Medulla oblongata (tissue), 1 donor: ENCODE data around the gene KCNIP1.
"Not testable (repeated sequence)": the region's sequence is repeated elsewhere in the genome, so short reads cannot be mapped to it uniquely, and the experiment has no call there.

Source experiments
- DNase-seq: peaks from one replicate; pipeline ENCODE4 v3.0.0-alpha.2; 2015; ENCODE audit errors: extremely low spot score

The KCNIP1 gene

GRCh38 chr5:170749911-170750431 lies 246.2 kb downstream of the KCNIP1 start:
- DNase-seq, result no peak

- no peak for DNase-seq
These were observed 247.0 kb downstream of the KCNIP1 start for GRCh38 chr5:170750791-170751190.

- DNase-seq, result no peak
These were observed 247.8 kb downstream of the KCNIP1 start for GRCh38 chr5:170751631-170752030.

- no peak for DNase-seq
These were observed 248.7 kb downstream of the KCNIP1 start for GRCh38 chr5:170752257-170753215.

GRCh38 chr5:170753311-170753710 lies 249.5 kb downstream of the KCNIP1 start:
- DNase-seq, result no peak

GRCh38 chr5:170754508-170754907 lies 250.7 kb downstream of the KCNIP1 start:
- DNase-seq, result not testable (repeated sequence)

GRCh38 chr5:170755679-170756456 lies 252.0 kb downstream of the KCNIP1 start:
- no peak for DNase-seq

GRCh38 chr5:170756691-170757090 lies 252.9 kb downstream of the KCNIP1 start:
- DNase-seq, result no peak

GRCh38 chr5:170757182-170757601 lies 253.4 kb downstream of the KCNIP1 start:
- DNase-seq, result no peak

GRCh38 chr5:170757669-170758068 lies 253.8 kb downstream of the KCNIP1 start:
- DNase-seq, result no peak

- no peak for DNase-seq
These were observed 254.7 kb downstream of the KCNIP1 start for GRCh38 chr5:170758481-170758880.

- DNase-seq, result no peak
These were observed 256.3 kb downstream of the KCNIP1 start for GRCh38 chr5:170760113-170760512.

- no peak for DNase-seq
These were observed 257.4 kb downstream of the KCNIP1 start for GRCh38 chr5:170761048-170761707.

GRCh38 chr5:170761708-170762066 lies 257.9 kb downstream of the KCNIP1 start:
- no peak for DNase-seq

GRCh38 chr5:170762298-170762697 lies 258.5 kb downstream of the KCNIP1 start:
- DNase-seq, result not testable (repeated sequence)

GRCh38 chr5:170765868-170766267 lies 262.0 kb downstream of the KCNIP1 start:
- not testable (repeated sequence) for DNase-seq

- no peak for DNase-seq
These were observed 265.4 kb downstream of the KCNIP1 start for GRCh38 chr5:170769246-170769645.

GRCh38 chr5:170769898-170770416 lies 266.1 kb downstream of the KCNIP1 start:
- no peak for DNase-seq

- DNase-seq, result no peak
These were observed 267.7 kb downstream of the KCNIP1 start for GRCh38 chr5:170771496-170771895.

GRCh38 chr5:170773024-170773985 lies 269.5 kb downstream of the KCNIP1 start:
- DNase-seq, result no peak
